ENCODE measurements around the gene EXOC6B.

EXOC6B gene

GRCh38 chr2:72129681-72130340, 696.0 kb downstream of the EXOC6B start:
- no peak for DNase-seq

- DNase-seq, result no peak
Observed at GRCh38 chr2:72128843-72129227, 697.0 kb downstream of the EXOC6B start.

GRCh38 chr2:72128059-72128842, 697.6 kb downstream of the EXOC6B start:
- DNase-seq, result no peak

GRCh38 chr2:72127401-72128058, 698.3 kb downstream of the EXOC6B start:
- DNase-seq, result no peak

- no peak for DNase-seq
Observed at GRCh38 chr2:72126186-72127100, 699.4 kb downstream of the EXOC6B start.
